Mesothelial cell of epicardium (in vitro differentiated cells): ENCODE measurements around the gene RRAD. TPM values are rescaled to one million over a fixed set of nuclear protein-coding genes. Genes with fewer than 3 reads are reported as not detected.
A peak's percentile ranks its signal among the peaks of the same experiment; 100 is the strongest.

Experiments
- DNase-seq, 2 experiments: peaks; one replicate each; pipeline ENCODE4 v3.0.0; 2021; ENCODE audit warnings: low spot score in 2 of 2; ENCODE audit not compliant: unreplicated experiment in 2 of 2
- H3K27ac Mint-ChIP-seq: 2 replicates; pipeline ENCODE4 v1.8.0; 2021; ENCODE audit warnings: mixed read lengths
- H3K27me3 Mint-ChIP-seq: 2 replicates; pipeline ENCODE4 v1.8.0; 2021; ENCODE audit warnings: low read depth, mixed read lengths
- H3K36me3 Mint-ChIP-seq: 2 replicates; pipeline ENCODE4 v1.8.0; 2021; ENCODE audit warnings: mixed read lengths
- H3K4me1 Mint-ChIP-seq: 2 replicates; pipeline ENCODE4 v1.8.0; 2021; ENCODE audit warnings: mixed read lengths
- H3K4me3 Mint-ChIP-seq: 2 replicates; pipeline ENCODE4 v1.8.0; 2021; ENCODE audit warnings: mild to moderate bottlenecking, moderate library complexity, mixed read lengths
- H3K9me3 Mint-ChIP-seq: 2 replicates; pipeline ENCODE4 v1.8.0; 2021; ENCODE audit warnings: mixed read lengths
- CTCF ChIP-seq: fragments of 200-600 bp; sonication (generic); IDR thresholded peaks from one replicate; pipeline ENCODE4 v1.5.0; 2021; ENCODE audit warnings: antibody characterized with exemption; ENCODE audit not compliant: unreplicated experiment
- total RNA-seq: library from RNA; stranded (reverse); gene quantifications from 3 replicates; pipeline ENCODE4 v1.2.1, GENCODE V29; 2021

RRAD gene
- total RNA-seq, 1 donor from 2014 or later, result 2.7 TPM

GRCh38 chr16:66910175-66910940 lies 15.0 kb downstream of the RRAD start:
- peaks cover 12% of the 10 kb centered on the region for H3K4me1 Mint-ChIP-seq

GRCh38 chr16:66908762-66909559 lies 16.4 kb downstream of the RRAD start:
- H3K27me3 Mint-ChIP-seq, result peaks cover 13% of the 10 kb centered on the region
- H3K9me3 Mint-ChIP-seq, result no peaks in the 10 kb centered on the region
- H3K36me3 Mint-ChIP-seq, result no peaks in the 10 kb centered on the region
- no peak overlapping the region for H3K4me3 Mint-ChIP-seq
- peaks cover 26% of the 10 kb centered on the region for H3K4me1 Mint-ChIP-seq
- no peak for DNase-seq
- no peak for TF ChIP-seq CTCF
- no peak overlapping the region for H3K27ac Mint-ChIP-seq

More at GRCh38 chr16:66910175-66910940, 15.0 kb downstream of the RRAD start:
- Mint-ChIP-seq H3K9me3 (no peaks in the 10 kb centered on the region), H3K36me3 (no peaks in the 10 kb centered on the region), H3K27me3 (peaks cover 25% of the 10 kb centered on the region), H3K27ac (no peak overlapping the region), H3K4me3 (no peak overlapping the region)
- DNase-seq, result no peak
- peak; percentile 4 for TF ChIP-seq CTCF

GRCh38 chr16:66908116-66908515 lies 17.2 kb downstream of the RRAD start:
- peaks cover 13% of the 10 kb centered on the region for H3K27me3 Mint-ChIP-seq
- TF ChIP-seq CTCF, result no peak
- H3K27ac Mint-ChIP-seq, result no peak overlapping the region
- peaks cover 28% of the 10 kb centered on the region for H3K4me1 Mint-ChIP-seq
- H3K9me3 Mint-ChIP-seq, result no peaks in the 10 kb centered on the region
- no peaks in the 10 kb centered on the region for H3K36me3 Mint-ChIP-seq
- no peak overlapping the region for H3K4me3 Mint-ChIP-seq
- DNase-seq, result no peak

GRCh38 chr16:66906916-66907836 lies 18.2 kb downstream of the RRAD start:
- H3K4me3 Mint-ChIP-seq, result no peak overlapping the region
- H3K36me3 Mint-ChIP-seq, result no peaks in the 10 kb centered on the region
- no peaks in the 10 kb centered on the region for H3K9me3 Mint-ChIP-seq
- peaks cover 33% of the 10 kb centered on the region for H3K4me1 Mint-ChIP-seq
- no peak for TF ChIP-seq CTCF
- peaks cover 13% of the 10 kb centered on the region for H3K27me3 Mint-ChIP-seq
- no peak overlapping the region for H3K27ac Mint-ChIP-seq
- DNase-seq, result no peak

- no peak for TF ChIP-seq CTCF
- Mint-ChIP-seq H3K9me3 (no peaks in the 10 kb centered on the region), H3K36me3 (no peaks in the 10 kb centered on the region), H3K27ac (peak overlapping the region; percentile 89), H3K4me1 (peaks cover 35% of the 10 kb centered on the region), H3K4me3 (no peak overlapping the region), H3K27me3 (peaks cover 13% of the 10 kb centered on the region)
- DNase-seq, result peak; percentile 79 to 80
Observed at GRCh38 chr16:66905633-66906539, 19.4 kb downstream of the RRAD start.
